Glomerular endothelial cell (primary cell): Measurements from ENCODE around the gene CNGA1. TPM values are rescaled to one million over a fixed set of nuclear protein-coding genes. Genes with fewer than 3 reads are reported as not detected.

Source experiments
- DNase-seq: peaks from one replicate; pipeline ENCODE4 v3.0.0-alpha.2; 2011; ENCODE audit warnings: low read depth, low spot score; ENCODE audit errors: extremely low read depth
- total RNA-seq: library from RNA; depleted of rRNA; stranded (reverse); fragments of >200 nt; gene quantifications from 2 replicates; pipeline ENCODE4 v1.2.3, GENCODE V29; 2015

The CNGA1 gene
- 0.19 TPM in 1 of 2 replicates, not detected in the other for total RNA-seq

DNA sequence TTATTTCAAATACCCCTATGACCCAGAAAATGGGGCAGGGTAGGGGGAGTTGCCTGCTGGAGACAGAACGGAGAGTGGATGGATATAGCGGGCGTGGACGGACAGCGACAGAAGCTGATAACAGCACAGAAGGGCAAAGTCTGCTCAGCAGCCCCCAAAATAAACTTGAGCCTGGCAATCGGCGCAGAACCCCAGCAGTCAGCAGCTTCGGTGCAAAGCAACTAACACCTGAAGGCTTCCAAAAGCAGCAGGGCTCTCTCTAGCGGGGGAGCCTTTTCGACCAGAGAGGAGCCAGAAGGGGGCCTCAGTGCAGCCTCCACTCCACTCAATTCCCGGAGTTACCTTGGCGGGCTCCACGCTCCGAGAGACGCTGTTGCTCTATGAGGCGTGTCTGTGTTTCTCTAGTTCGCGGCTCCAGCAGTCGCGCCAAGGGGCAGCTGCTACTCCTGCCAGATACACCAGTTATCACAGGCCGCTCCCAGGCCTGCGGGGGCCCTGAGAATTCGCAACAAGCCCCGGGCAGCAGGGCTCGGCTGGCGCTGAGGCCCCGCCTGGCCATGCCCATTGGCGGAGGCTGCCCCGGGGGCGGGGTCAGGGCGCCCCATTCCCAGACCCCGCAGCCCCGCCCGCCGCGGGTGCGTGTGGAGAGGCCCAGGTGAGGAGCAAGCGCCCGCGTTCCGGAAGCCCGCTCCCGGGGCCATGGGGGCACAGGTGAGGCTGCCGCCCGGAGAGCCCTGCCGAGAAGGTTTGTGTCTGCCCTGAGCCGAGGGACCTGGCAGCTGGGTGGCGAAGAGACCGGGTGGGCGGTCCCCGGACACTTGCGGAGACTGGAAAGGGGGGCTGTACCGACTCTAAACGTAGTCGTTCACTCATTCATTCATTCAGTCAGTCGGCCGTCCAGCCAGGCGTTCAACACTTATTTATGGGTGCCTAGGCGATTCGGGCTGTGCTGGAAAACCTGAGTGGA is at the start of gene CNGA1, which contains the start of gene NIPAL1:
Gene CNGA1 (minus strand): TSS at position 541 of the 967 bp plus-strand sequence. CDS start 63,992 bp downstream, outside the sequence.
Gene NIPAL1 (plus strand): TSS at position 632 of the 967 bp plus-strand sequence. CDS start 68 bp downstream, at position 700.
- no peak for DNase-seq

DNA sequence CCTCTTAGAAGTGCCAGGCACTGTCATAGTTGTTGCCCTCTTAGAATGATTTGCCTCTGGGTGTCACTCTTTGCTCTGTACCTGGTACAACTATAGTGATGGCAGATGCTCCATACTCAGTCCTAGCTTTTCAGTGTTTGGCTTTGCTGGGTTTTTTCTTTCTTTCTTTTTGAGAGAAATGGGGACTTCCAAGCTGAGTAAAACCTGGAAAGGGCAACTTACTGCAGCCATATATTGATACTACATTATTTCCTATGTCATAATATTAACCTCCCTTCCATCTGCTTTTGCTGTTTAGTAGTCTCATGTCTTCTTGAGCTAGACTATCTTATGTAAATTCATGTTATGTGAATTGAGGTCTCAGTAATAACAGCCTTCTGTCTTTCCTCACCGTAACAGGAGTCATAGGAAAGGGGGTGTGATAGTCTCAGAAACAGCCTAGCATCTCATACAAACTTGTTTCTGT is 49.1 kb upstream of the CNGA1 start:
- DNase-seq = no peak

DNA sequence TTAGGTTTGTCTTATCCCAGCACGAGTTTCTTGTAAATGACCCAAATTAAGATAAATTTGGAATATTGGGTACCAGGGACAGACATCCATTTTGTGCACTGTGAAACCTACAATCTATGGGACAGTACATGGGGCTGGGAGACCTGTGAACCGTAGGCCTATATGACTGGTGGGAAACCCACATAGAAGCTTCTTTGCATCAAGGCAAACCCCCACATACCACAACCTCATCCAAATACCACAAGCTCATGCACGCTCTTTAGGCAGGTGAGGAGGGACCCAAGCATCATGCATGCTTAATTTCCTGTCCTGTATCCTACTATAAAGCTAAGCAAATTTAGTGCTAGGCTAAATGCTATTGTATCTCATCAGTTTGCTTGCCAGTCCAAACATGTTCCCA is 47.9 kb upstream of the CNGA1 start:
- DNase-seq = no peak

DNA sequence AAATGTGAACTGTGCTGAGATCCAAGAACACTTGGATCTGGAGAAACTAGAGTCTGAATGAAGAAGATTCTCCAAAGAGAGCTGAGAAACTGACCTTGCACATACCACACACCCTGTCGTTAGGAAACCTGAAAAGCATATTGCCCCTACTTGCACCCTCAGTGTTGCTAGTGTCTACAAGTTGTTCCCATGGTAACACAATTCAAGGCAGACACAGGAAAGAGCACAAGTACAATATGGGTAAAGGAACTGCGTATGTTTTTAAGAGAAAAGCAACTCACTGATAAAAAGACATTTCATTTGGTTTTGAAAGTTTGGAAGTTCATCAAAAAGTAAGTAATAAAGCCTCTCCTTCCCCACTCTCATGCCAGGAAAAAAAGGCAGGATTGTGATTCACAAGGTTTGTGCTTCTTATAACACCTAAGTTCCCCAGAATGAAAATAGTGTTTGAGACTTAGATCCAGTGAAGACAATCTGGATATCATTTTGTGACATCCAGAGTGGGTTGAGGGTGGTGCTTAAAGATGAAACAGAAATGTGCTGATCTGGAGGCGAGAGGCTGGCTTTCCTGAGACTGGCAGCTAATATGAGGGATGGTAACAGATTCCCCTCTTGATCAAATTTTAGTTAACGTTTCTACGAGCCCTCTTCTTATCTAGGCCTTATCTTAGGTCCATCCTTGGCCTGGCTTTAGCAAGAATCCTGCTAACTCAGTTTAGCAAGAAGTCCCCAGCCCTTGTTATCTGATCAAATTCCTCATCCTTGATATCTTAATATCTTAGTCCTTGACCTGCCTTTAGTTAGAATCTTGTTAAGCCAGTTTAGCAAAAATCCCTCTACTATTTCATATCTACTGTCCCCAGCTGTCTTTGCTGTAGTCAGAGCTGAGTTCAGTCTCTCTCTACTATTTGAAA is 42.4 kb upstream of the CNGA1 start:
- no peak for DNase-seq

DNA sequence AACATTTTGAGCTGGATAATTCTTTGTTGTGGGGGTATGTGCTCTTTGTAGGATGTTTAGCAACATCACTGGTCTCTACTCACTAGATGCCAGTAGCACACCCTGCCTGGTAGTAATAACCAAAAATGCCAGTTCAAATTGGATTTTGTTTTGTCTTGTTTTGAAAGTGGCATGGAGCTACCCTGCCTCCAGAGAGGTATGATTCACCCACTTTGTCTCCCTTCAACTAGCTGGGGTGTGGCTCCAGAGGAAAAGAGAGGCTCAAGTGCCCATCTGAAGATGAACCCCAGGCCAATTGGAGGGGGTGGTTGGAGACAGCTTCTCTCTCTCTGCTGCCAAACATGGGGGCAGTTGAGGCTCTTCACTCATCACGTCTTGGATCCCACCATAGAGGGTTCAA is 34.6 kb upstream of the CNGA1 start:
- DNase-seq = no peak

DNA sequence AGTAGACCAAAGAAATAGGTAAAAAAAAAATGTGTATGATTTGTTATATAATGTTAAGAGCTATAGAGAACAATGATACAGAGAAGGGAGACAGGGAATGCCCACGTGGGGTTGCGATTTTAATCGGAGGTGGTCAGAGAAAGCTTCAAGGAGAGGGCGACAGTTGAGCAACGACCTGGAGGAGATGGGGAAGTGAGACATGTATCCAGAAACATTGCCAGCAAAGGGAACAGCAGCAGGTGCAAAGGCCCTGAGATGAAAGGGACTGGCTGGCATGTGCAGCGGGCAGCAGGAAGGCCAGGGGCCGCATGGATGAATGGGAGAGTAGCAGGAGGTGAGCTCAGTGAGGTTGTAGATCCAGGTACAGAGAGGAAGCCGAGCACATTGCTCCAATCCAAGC is 33.0 kb upstream of the CNGA1 start:
- no peak for DNase-seq

DNA sequence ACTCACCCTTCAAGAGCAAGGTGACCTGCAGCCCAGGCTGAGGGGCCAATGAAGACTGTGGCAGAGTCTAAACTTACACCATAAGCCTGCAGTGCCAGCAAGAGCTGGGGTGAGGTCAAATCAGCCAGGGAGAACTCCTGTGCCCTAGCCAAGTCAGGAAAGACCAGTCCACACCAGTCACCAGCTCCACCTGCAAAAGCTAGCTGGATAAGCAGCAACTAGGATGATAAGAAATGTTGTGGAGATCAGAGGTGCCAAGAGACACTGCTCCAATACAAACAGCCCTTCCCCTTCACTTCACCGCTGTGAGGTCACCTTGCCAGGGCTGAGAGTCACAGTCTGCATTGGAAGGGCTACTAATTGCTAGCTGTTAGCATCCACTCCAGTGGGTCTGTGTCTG is 31.4 kb upstream of the CNGA1 start:
- DNase-seq = no peak

DNA sequence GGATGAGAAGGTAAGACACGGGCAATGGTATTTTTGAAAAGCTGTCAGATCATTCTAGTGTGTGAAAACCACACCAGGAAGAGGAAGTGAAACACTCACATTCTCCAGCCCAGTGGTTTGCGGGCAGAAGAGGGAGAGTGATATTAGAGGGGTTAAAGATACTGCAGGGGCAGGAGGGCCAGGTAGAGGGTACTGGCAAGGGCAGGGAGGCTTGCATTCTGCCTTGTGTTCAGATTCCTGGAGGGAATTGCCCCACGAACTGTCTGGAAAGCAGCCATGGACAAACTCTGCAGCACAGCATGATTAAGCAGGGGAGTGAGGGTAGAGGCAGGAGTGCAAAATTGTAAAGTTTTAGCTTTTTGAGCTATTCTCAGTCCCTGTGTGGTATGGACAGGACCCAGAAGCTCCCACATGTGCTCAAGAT is 31.0 kb upstream of the CNGA1 start:
- no peak for DNase-seq

DNA sequence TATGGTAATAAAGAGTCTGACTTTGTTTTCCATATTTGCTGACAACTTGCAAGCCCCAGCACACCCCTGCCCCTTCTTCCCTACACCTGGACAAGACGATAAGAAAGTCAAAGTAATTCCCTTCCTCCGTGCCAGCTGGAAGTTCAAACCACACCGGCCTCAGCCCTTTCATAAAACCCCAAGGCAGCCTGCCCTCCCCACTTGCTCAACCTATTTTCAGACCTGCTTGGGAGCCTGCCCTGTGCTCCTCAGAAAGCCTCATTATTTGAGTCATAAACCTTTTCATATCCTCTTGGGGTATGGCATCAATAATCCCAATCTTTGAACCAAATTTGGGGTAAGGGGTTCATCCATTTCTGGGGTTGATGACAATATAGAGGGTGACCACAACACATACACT is 29.6 kb upstream of the CNGA1 start:
- no peak for DNase-seq

DNA sequence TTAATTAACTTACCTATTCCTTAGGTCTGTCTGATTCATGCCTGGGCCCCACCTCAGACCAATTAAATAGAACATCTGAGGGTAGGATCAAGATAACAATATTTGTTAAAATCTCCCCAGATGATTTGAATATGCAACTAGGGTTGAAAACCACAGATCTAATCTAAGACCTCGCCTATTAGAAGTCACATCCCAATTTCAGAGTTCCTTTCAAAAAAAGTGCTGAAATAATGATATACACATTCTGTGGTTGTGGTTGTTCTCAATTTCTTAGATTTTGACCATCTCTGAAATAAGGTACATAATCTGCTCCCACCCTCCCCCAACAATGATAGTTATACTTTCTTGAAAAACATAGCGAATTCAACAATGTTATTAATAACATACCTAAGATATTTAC is 27.8 kb upstream of the CNGA1 start:
- DNase-seq = no peak

DNA sequence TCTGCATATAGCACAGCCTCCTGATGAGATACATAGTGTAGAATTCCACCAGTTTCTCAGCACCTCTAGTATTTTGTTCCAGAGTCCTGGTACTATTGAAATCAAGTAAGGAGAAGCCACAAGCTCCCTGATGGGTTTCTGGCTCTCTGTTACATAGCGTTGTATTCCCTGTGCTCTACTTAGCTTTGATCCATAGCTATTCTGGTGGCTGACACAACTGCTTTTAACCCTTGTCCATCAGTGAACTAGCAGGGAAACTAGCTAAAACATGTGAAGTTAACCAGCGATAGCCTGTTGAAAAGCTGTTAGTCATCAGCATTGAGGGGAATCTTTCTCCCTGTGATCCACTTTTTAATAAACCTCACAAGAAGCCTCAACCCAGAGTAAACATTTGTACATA is 27.0 kb upstream of the CNGA1 start:
- DNase-seq = no peak

DNA sequence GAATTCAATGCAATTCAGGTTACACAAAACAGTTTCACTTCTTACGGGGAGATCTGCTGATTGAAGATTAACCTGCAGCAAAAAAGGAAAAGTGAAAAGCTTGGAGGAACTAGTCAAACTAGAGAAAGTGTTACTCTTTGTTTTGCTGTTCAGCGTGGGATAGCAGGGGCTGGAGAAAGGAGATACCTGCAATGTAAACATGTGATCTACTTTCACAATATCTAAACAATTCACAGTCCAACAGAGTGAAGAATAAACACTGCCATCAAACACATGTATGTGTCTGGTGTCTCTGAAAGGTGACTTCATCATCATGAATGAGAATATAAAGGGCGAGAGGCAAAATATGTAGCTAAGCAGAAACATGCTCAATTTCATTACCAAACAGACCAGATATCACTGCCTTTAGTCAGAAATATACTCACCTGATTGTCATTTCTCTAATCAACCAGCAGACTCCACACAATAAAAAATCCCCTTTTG is 26.5 kb upstream of the CNGA1 start:
- DNase-seq = no peak

DNA sequence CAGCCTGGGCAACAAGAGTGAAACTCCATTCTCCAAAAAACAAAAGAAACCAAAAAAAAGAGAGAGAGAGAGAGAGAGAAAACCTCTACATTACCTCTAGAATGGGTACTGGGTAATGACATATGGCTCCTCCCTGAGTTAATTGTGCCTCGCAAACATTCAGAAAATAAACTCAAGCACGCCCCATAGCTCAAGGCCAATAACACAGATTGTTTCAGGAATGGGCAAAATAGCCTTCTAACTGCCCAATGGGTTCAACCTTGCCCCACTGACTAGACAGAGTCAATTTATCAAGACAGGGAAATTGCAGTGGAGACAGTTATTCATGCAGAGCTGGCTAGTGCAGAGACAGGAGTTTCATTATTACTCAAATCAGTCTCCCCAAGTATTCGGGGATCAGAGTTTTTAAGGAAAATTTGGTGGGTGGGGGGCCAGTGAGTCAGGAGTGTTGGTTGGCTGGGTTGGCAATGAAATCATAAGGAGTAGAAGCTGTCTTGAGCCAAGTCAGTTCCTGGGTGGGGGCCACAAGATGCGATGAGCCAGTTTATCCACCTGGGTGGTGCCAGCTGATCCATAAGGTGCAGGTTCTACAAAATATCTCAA is 25.2 kb upstream of the CNGA1 start:
- no peak for DNase-seq

DNA sequence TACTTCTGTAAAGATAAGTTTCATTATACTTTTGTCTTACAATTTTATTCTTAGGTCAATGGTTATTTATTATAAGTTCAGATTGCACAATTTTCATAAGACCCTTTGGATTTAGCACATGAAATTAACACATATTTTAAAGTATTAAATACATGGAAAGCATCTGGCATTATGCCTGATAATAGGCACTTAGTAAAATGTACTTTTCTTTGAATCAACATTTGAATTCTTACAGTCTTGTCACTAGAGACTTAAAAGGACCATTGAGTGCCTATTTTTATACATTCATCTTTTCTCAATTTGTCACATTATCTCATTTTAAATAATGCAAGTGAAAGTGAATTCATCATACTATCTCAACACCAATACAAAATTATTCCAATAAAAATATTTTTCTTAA is 23.1 kb upstream of the CNGA1 start:
- DNase-seq = no peak

DNA sequence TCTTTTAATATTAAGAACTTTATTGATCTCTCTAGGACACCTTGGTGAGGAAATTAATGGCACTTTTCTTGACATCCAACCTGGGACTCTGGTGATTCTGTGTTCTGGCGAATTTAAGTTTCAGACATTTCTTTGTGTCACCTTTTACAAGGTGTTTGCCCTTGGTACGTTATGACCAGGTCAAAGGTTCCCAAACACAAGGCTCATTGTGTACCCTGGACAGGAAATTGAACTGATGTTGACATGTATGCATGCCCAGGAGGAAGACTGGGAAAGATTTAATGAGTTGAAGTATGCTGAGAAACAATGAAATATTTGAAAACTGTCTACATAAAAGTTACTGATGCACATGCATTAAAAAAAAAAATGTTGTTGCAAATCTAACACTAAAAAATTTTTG is 22.2 kb upstream of the CNGA1 start:
- no peak for DNase-seq

DNA sequence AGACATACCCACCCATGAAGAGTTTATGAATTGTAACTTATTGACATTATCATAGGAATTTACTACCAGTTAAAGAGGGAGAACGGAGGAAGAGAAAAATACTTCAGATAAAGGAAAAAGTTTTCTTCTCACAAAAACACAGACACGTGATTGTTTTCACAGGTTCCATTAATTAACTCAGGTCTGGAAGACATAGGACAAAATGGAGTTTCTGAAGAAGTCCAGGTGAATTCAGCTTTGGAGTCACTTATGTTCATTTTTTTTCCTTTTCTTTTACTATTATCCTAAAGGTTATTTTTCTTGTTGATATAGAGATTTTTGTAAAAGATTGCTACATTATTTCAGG is 20.6 kb upstream of the CNGA1 start:
- no peak for DNase-seq

DNA sequence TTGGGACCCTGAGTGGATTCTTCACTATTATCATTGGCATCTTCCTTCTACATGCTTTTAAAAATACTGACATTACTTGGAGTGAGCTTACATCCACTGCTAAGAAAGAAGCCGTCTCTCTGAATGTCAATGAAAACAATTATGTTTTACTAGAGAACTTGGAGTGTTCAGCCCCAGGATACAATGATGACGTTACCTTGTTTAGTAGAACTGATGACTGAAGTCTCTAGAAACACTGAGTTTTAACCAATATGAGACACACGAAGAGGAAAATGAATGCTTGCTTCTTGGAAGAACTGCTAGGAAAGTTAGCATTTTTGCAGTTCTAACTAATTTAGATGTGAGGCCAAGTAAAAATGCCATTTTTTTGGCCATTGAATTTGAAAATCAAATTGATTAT is 19.5 kb upstream of the CNGA1 start:
- no peak for DNase-seq

DNA sequence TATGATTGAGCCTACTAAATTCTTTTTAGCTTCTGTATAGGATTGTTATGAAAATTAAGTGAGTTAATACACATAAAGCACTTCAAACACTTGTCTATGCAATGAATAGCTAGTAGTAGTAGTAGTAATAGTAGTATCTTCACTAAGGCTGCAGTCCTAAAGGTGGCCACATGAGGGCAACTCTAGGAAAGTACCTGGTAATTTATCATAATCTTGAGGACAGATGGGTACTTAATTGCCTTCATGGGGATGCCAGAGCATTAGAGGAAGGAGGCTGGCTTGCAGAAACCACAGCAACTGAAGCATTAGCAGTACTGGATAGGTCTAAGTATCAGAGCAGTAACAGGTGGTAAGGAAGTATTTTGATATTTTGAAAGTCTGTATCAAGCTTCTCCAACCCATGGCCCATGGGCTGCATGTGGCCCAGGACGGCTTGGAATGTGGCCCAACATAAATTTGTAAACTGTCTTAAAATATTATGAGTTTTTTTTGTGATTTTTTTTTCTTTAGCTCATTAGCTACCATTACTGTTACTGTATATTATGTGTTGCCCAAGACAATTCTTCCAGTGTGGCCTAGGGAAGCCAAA is 17.4 kb upstream of the CNGA1 start:
- no peak for DNase-seq

DNA sequence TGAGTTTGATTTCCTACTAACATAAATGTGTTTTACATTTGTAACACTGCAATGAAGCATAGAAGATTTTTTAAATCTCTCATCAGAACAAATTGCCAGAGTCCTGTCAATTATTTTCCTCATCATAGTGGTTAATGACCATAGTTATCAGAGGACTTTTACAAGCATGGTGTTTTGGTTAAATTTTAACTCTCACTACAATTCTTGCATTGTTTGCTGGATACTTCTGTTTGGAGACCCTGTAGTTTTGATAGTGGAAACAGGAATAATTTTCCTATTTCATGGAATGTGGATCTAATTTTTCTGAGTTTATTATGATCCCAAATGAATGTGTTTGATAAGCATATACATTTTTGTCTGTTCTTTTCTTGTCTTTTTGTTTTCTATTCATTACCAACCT is 16.9 kb upstream of the CNGA1 start:
- no peak for DNase-seq

DNA sequence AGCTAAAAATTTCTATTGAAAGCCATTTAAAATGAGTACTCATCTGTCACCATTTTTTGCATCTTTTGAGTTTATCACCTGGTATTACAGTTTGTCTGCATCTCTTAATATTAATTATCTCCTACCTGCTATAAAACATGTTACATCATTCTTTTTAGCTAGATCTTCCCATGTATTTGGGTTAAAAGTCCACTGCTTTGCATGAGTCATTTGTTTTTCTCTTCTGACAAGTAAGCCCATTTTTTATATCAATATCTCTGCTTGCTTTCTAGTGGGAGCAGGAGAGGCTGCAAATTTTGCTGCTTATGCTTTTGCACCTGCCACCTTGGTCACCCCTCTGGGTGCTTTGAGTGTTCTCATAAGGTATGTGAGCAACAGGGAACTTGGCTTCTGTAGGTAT is 16.2 kb upstream of the CNGA1 start:
- DNase-seq = no peak
